Colonic mucosa (tissue), 4 donors: ENCODE data around the gene CHGA. TPM values are rescaled to one million over a fixed set of nuclear protein-coding genes. Genes with fewer than 3 reads are reported as not detected.

Experiments
- DNase-seq: peaks from one replicate; pipeline ENCODE4 v3.0.0-alpha.2; 2020
- H3K27ac ChIP-seq: fragments of 200-600 bp; one replicate; pipeline ENCODE4 v1.8.0; 2021
- H3K27me3 ChIP-seq: fragments of 200-600 bp; one replicate; pipeline ENCODE4 v1.8.0; 2021
- H3K36me3 ChIP-seq: fragments of 200-600 bp; one replicate; pipeline ENCODE4 v1.8.0; 2021
- H3K4me1 ChIP-seq: fragments of 200-600 bp; one replicate; pipeline ENCODE4 v1.8.0; 2021; ENCODE audit warnings: mild to moderate bottlenecking
- H3K4me3 ChIP-seq: fragments of 200-600 bp; one replicate; pipeline ENCODE4 v1.8.0; 2021
- H3K9ac ChIP-seq, 2 donors: one replicate each; pipeline ENCODE4 v1.7.0; 2013; ENCODE audit warnings: control low read depth in 2 of 2, low read depth in 2 of 2, low read length in 2 of 2
- H3K9me3 ChIP-seq: fragments of 200-600 bp; one replicate; pipeline ENCODE4 v1.8.0; 2021
- intact Hi-C: fragments of 100-400 bp; cut with DNase I; formaldehyde crosslinking; loops from one replicate; pipeline ENCODE4 v1.14.1; 2022
- total RNA-seq, 2 donors: library from RNA; stranded (reverse); fragmentation: NEBNext Ultra II Directional in 1 of 2; extraction: Animal tissue kit (Norgen Biotek cat#: 25700) in 1 of 2; gene quantifications; one replicate each; pipeline ENCODE4 v1.2.1, GENCODE V29; 2021
- TF ChIP-seq, protein P1 (sequence below): fragments of 200-600 bp; IDR thresholded peaks from one replicate; pipeline ENCODE4 v1.8.0; 2022; ENCODE audit warnings: antibody characterized with exemption, mild to moderate bottlenecking
- donor health status: healthy.
- donor health status: DM: no; HTN: no; CAD: no.
- donor health status: DM: no; HTN: no; CAD: no.

CHGA gene
- total RNA-seq, 2 donors from 2014 or later = 137 to 326 TPM

DNA sequence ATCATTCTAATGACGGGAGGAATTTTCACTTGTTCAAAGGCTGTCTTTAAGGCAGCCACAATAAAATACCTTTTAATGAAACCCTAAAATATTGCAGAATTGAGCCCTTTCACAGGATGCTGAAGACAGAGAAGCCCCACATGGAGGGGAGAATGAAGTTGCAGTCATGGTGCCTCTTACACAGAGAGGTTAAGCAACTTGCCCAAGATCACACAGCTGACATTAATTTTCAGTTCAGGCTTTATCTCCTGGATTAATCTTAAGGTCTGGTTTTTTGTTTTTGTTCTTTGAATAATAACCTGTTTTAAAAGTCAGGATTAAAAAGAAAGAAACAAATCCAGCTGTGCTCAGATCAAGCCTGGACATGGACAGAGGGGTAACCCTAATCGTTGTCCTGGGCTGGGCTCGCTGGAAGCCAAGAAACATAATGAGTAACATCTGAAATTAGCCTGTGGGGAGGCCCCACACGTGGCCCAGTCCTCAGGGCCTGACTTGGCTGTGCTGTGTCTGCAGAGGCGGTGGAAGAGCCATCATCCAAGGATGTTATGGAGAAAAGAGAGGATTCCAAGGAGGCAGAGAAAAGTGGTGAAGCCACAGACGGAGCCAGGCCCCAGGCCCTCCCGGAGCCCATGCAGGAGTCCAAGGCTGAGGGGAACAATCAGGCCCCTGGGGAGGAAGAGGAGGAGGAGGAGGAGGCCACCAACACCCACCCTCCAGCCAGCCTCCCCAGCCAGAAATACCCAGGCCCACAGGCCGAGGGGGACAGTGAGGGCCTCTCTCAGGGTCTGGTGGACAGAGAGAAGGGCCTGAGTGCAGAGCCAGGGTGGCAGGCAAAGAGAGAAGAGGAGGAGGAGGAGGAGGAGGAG lies 8.0 kb downstream of the CHGA start:
- Histone ChIP-seq H3K4me3 (no peak overlapping the region), H3K27ac (no peak overlapping the region), H3K4me1 (no peaks in the 10 kb centered on the region), H3K27me3 (no peaks in the 10 kb centered on the region), H3K36me3 (no peaks in the 10 kb centered on the region), H3K9me3 (no peaks in the 10 kb centered on the region), H3K9ac (no peak overlapping the region)
- TF ChIP-seq, protein P1, sequence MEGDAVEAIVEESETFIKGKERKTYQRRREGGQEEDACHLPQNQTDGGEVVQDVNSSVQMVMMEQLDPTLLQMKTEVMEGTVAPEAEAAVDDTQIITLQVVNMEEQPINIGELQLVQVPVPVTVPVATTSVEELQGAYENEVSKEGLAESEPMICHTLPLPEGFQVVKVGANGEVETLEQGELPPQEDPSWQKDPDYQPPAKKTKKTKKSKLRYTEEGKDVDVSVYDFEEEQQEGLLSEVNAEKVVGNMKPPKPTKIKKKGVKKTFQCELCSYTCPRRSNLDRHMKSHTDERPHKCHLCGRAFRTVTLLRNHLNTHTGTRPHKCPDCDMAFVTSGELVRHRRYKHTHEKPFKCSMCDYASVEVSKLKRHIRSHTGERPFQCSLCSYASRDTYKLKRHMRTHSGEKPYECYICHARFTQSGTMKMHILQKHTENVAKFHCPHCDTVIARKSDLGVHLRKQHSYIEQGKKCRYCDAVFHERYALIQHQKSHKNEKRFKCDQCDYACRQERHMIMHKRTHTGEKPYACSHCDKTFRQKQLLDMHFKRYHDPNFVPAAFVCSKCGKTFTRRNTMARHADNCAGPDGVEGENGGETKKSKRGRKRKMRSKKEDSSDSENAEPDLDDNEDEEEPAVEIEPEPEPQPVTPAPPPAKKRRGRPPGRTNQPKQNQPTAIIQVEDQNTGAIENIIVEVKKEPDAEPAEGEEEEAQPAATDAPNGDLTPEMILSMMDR = no peak
- intact Hi-C loops = no loop called here
- no peak for DNase-seq

DNA sequence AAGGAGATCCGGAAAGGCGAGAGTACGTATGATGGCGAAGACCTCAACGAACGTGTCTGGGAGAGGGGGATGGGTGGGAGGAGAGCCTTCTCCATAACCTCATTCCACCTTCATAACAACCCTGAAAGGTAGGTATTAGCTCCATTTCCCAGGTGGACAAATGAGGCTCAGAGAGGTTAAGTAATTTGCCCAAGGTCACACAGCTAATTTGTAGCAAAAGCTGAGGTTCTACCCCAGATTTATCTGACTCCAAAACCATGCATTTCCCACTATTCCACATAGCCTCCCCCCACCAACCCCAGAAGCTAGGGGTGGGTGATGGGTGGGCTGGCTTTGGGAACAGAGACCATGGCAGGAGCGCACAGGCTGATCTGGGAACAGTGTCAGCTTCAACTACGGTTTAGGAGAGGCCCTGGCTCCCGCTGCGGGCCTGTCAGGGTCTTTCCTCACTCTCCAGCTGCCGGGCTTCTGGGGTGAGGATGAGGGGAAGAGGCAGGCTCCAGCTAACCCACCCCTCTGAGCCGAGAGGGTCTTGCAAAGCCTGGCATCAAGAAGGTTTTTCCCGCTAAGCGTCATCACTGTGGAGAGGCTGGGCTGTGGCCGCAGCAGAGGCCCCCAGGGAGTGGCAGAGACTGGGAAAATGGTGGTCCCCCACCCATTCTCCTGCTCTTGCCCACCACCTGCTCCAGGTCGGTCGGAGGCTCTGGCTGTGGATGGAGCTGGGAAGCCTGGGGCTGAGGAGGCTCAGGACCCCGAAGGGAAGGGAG lies 8.9 kb downstream of the CHGA start:
- H3K27me3 ChIP-seq = no peaks in the 10 kb centered on the region
- no peak for DNase-seq
- H3K4me1 ChIP-seq = no peaks in the 10 kb centered on the region
- H3K4me3 ChIP-seq = no peak overlapping the region
- H3K27ac ChIP-seq = no peak overlapping the region
- peaks cover 5% of the 10 kb centered on the region for H3K36me3 ChIP-seq
- TF ChIP-seq, protein P1 = no peak
- intact Hi-C loops = no loop called here
- no peaks in the 10 kb centered on the region for H3K9me3 ChIP-seq
- no peak overlapping the region for H3K9ac ChIP-seq

DNA sequence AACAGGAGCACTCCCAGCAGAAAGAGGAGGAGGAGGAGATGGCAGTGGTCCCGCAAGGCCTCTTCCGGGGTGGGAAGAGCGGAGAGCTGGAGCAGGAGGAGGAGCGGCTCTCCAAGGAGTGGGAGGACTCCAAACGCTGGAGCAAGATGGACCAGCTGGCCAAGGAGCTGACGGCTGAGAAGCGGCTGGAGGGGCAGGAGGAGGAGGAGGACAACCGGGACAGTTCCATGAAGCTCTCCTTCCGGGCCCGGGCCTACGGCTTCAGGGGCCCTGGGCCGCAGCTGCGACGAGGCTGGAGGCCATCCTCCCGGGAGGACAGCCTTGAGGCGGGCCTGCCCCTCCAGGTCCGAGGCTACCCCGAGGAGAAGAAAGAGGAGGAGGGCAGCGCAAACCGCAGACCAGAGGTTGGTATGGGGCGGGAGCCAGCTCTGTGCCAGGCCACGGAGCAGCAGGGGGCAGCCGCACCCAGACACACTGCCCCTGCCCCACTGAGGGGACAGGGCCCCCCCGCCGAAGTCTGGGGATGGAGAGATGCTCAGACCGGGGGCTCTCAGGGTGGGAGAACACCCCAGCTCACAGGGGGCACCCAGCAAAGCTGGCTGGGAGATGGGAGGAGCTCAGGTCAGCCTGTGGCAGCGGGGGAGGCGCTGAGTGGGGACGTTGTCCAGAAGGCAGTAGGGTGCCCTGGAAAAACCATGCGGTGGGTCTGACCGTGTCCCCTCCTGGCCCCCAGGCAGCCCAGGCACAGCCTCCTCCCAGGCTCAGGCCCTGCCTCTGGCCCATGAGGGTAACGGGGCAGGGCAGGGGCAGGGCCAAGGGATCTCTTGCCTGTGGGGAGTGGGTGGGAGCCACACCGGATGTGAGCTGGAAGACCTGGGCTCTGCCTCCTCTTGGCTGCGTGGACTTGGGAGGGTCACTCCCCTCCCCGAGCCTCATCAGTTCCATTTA lies 9.8 kb downstream of the CHGA start:
- intact Hi-C loops = no loop called here

DNA sequence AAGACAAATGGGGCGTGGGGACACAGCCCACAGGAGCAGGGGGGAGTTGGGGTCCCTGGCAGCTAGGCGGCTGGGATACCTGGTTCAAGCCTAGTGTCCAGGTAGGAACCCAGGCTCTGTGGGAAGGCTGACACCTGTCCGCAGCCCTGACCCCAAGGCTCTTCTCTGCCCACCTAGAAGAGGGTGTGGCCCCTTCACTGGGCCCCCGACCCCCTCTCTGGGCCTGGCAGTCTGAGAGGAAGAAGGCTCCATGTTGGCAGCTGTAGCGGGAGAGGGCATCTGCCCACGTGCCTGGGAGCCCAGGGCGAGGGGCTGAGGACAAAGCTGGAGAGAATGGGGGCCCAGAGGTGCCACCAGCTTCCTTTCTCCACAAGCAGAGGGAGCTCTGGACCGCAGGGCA lies 10.5 kb downstream of the CHGA start:
- DNase-seq = no peak
- Histone ChIP-seq H3K27me3 (no peaks in the 10 kb centered on the region), H3K9me3 (no peaks in the 10 kb centered on the region), H3K4me3 (no peak overlapping the region), H3K27ac (no peak overlapping the region), H3K4me1 (no peaks in the 10 kb centered on the region), H3K36me3 (peaks cover 5% of the 10 kb centered on the region), H3K9ac (no peak overlapping the region)
- intact Hi-C loops = no loop called here
- TF ChIP-seq, protein P1 = no peak

More for the DNA sequence above, 9.8 kb downstream of the CHGA start:
- TF ChIP-seq, protein P1 = no peak
- H3K4me1 ChIP-seq = no peaks in the 10 kb centered on the region
- H3K9ac ChIP-seq = no peak overlapping the region
- H3K27me3 ChIP-seq = no peaks in the 10 kb centered on the region
- H3K4me3 ChIP-seq = no peak overlapping the region
- peaks cover 5% of the 10 kb centered on the region for H3K36me3 ChIP-seq
- no peak for DNase-seq
- no peaks in the 10 kb centered on the region for H3K9me3 ChIP-seq
- H3K27ac ChIP-seq = no peak overlapping the region
